Measurements from ENCODE around the gene PPL. TPM values are rescaled to one million over a fixed set of nuclear protein-coding genes. Genes with fewer than 3 reads are reported as not detected.

PPL gene
- total and polyA plus RNA-seq, 2 of the 13 experiments (the other 11 are each of a cell fraction or from before 2014, with no cell fraction given), result 5.7 to 6.6 TPM

DNA sequence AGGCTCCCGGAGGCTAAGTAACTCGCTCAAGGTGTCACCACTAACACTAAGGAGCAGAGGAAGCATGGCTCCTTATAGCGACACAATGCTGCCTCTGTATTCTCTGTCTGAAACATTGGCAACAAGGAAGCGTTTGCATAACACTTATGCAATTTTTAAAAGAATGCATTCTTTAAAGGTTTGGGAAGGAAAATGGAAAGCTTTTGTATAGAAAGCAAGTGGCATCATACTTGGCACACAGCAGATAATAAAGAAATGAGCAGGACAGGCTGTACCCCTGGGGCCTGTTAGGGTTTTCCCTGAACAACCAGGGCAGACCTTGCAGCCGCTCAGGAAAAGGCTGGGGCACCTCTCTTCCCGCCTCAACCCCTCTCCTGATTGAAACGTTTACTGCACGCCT, 36.9 kb downstream of the PPL start (continued):
- TF ChIP-seq, protein P1, sequence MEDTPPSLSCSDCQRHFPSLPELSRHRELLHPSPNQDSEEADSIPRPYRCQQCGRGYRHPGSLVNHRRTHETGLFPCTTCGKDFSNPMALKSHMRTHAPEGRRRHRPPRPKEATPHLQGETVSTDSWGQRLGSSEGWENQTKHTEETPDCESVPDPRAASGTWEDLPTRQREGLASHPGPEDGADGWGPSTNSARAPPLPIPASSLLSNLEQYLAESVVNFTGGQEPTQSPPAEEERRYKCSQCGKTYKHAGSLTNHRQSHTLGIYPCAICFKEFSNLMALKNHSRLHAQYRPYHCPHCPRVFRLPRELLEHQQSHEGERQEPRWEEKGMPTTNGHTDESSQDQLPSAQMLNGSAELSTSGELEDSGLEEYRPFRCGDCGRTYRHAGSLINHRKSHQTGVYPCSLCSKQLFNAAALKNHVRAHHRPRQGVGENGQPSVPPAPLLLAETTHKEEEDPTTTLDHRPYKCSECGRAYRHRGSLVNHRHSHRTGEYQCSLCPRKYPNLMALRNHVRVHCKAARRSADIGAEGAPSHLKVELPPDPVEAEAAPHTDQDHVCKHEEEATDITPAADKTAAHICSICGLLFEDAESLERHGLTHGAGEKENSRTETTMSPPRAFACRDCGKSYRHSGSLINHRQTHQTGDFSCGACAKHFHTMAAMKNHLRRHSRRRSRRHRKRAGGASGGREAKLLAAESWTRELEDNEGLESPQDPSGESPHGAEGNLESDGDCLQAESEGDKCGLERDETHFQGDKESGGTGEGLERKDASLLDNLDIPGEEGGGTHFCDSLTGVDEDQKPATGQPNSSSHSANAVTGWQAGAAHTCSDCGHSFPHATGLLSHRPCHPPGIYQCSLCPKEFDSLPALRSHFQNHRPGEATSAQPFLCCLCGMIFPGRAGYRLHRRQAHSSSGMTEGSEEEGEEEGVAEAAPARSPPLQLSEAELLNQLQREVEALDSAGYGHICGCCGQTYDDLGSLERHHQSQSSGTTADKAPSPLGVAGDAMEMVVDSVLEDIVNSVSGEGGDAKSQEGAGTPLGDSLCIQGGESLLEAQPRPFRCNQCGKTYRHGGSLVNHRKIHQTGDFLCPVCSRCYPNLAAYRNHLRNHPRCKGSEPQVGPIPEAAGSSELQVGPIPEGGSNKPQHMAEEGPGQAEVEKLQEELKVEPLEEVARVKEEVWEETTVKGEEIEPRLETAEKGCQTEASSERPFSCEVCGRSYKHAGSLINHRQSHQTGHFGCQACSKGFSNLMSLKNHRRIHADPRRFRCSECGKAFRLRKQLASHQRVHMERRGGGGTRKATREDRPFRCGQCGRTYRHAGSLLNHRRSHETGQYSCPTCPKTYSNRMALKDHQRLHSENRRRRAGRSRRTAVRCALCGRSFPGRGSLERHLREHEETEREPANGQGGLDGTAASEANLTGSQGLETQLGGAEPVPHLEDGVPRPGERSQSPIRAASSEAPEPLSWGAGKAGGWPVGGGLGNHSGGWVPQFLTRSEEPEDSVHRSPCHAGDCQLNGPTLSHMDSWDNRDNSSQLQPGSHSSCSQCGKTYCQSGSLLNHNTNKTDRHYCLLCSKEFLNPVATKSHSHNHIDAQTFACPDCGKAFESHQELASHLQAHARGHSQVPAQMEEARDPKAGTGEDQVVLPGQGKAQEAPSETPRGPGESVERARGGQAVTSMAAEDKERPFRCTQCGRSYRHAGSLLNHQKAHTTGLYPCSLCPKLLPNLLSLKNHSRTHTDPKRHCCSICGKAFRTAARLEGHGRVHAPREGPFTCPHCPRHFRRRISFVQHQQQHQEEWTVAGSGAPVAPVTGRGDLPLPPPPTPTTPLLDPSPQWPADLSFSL (CRISPR knock-in tag; IDR thresholded peaks at IDR 0.05), result no peak
- no peak for TF ChIP-seq ZNF773 (CRISPR knock-in tag; IDR thresholded peaks at IDR 0.05; ENCODE audit: borderline replicate concordance)
- no peak for TF ChIP-seq SP2 (CRISPR knock-in tag; IDR thresholded peaks at IDR 0.05)
- TF ChIP-seq ZNF782 (CRISPR knock-in tag; IDR thresholded peaks at IDR 0.05; ENCODE audit: borderline replicate concordance), result no peak
- TF ChIP-seq ISX (CRISPR knock-in tag; conservative IDR thresholded peaks at IDR 0.05), result no peak
- no peak for TF ChIP-seq ZNF367 (CRISPR knock-in tag; IDR thresholded peaks at IDR 0.05; ENCODE audit: borderline replicate concordance)
- no peak for TF ChIP-seq KDM5A (IDR thresholded peaks at IDR 0.05; ENCODE audit: borderline replicate concordance, low read length)
- TF ChIP-seq POLR2A (IDR thresholded peaks at IDR 0.05; ENCODE audit: insufficient read depth in 1 of 2, low read depth in 2 of 2, low read length in 2 of 2), result no peak
- no peak for TF ChIP-seq TRIM24 (CRISPR knock-in tag; IDR thresholded peaks at IDR 0.05)
- TF ChIP-seq PRMT3 (CRISPR knock-in tag; IDR thresholded peaks at IDR 0.05; ENCODE audit: borderline replicate concordance, low read depth), result no peak
- no peak for TF ChIP-seq MYC (CRISPR knock-in tag; IDR thresholded peaks at IDR 0.05; ENCODE audit: borderline replicate concordance)
- TF ChIP-seq, protein P2, sequence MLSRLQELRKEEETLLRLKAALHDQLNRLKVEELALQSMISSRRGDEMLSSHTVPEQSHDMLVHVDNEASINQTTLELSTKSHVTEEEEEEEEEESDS (CRISPR knock-in tag; IDR thresholded peaks at IDR 0.05; ENCODE audit: borderline replicate concordance), result no peak
- TF ChIP-seq ZNF563 (CRISPR knock-in tag; IDR thresholded peaks at IDR 0.05), result no peak
- no peak for TF ChIP-seq SOX13 (IDR thresholded peaks at IDR 0.05)
- no peak for TF ChIP-seq SOX13 (CRISPR knock-in tag; conservative IDR thresholded peaks at IDR 0.05 in 1 of 2, IDR thresholded peaks at IDR 0.05 in 1 of 2)

All from HepG2 (cell line).